ENCODE measurements around the gene CYRIA.

GRCh38 chr2:16693854-16694253 lies 28.2 kb upstream of the CYRIA start:
- TF ChIP-seq CTCF (IDR thresholded peaks at IDR 0.05): no peak
- no peak for TF ChIP-seq POLR2A (IDR thresholded peaks at IDR 0.05)

All from heart left ventricle (tissue), 13 donors.